Progenitor cell of endocrine pancreas (in vitro differentiated cells): Measurements from ENCODE around the gene SGCD. TPM values are rescaled to one million over a fixed set of nuclear protein-coding genes. Genes with fewer than 3 reads are reported as not detected.

Source experiments
- DNase-seq: peaks from one replicate; pipeline ENCODE4 v3.0.0; 2021; ENCODE audit warnings: low spot score; ENCODE audit not compliant: unreplicated experiment
- H3K27ac Mint-ChIP-seq: 2 replicates; pipeline ENCODE4 v1.8.0; 2021; ENCODE audit warnings: mild to moderate bottlenecking, moderate library complexity, mixed read lengths
- H3K27me3 Mint-ChIP-seq: 2 replicates; pipeline ENCODE4 v1.8.0; 2021; ENCODE audit warnings: mixed read lengths
- H3K36me3 Mint-ChIP-seq: 2 replicates; pipeline ENCODE4 v1.8.0; 2022; ENCODE audit warnings: mixed read lengths; ENCODE audit not compliant: insufficient read depth
- H3K4me1 Mint-ChIP-seq: 2 replicates; pipeline ENCODE4 v1.8.0; 2021; ENCODE audit warnings: low read depth, mixed read lengths
- H3K4me3 Mint-ChIP-seq: 2 replicates; pipeline ENCODE4 v1.8.0; 2021; ENCODE audit warnings: low read depth, mild to moderate bottlenecking, moderate library complexity, mixed read lengths
- H3K9me3 Mint-ChIP-seq: 2 replicates; pipeline ENCODE4 v1.8.0; 2021; ENCODE audit warnings: low read depth, mixed read lengths
- total RNA-seq: library from RNA; stranded (reverse); gene quantifications from 2 replicates; pipeline ENCODE4 v1.2.1, GENCODE V29; 2021
- TF ChIP-seq, protein P1 (sequence below): fragments of 200-600 bp; sonication (generic); IDR thresholded peaks from one replicate; pipeline ENCODE4 v1.5.0; 2021; ENCODE audit warnings: antibody characterized with exemption, mild to moderate bottlenecking; ENCODE audit not compliant: unreplicated experiment

The SGCD gene
- total RNA-seq, 1 donor from 2014 or later, result 5.9 TPM

DNA sequence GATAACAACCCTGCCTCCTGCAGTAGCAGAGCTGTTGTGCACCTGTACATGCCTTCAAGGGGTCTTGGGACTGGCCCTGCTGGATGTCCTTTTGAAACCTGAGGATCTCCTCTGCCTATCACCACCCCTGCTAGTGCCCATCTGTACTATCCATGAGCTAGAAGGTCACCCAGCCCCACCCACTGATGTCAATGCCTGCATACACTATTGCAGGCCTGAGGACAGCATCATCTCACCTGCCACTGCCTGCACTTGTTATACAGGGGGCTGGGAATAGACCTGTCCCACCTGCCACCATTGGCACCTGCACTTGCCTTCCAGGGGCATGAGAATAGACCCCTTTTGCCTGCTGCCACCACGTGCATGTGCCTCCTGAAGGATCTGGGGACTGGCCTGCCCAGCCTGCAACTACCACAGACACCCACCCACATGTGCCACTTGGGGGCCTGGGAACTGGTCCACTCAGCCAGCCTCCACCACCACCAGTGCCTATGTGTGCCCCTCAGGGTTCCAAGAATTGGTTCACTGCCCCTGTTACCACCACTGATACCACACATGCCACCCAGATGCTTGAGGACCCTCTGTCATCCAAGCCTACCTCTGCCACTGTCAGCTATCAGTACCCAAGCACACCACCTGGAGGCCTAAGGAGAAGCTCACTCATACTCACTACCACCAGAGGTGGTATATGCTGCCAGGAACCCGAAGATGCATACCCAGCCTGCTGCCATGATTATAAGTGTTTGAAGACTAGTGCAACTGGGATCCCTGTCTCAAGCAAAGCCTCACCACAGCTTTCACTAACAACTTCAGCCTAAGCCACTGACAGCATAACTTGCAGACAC lies 159.7 kb downstream of the SGCD start:
- H3K36me3 Mint-ChIP-seq, result no peaks in the 10 kb centered on the region
- DNase-seq, result no peak
- H3K27me3 Mint-ChIP-seq, result no peaks in the 10 kb centered on the region

DNA sequence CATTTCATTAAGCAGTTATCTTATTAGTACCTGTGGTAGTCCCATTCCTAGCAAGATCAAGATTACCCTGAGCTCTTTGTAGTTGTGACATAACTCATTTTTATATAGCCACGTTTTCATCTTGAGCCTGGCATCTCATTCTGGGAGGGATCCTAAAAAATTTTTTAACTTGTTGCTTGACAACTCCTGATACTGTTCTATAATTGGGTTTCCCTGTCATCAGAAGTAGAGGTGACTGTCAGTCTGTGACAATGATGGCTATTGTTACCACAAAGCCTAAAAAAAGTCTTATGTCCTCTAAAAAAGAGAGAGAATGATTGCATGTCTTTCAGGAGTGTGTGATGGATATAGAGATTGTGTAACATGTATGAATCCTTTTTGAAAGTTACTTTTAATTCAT lies 164.8 kb downstream of the SGCD start:
- no peak for DNase-seq
- TF ChIP-seq, protein P1, sequence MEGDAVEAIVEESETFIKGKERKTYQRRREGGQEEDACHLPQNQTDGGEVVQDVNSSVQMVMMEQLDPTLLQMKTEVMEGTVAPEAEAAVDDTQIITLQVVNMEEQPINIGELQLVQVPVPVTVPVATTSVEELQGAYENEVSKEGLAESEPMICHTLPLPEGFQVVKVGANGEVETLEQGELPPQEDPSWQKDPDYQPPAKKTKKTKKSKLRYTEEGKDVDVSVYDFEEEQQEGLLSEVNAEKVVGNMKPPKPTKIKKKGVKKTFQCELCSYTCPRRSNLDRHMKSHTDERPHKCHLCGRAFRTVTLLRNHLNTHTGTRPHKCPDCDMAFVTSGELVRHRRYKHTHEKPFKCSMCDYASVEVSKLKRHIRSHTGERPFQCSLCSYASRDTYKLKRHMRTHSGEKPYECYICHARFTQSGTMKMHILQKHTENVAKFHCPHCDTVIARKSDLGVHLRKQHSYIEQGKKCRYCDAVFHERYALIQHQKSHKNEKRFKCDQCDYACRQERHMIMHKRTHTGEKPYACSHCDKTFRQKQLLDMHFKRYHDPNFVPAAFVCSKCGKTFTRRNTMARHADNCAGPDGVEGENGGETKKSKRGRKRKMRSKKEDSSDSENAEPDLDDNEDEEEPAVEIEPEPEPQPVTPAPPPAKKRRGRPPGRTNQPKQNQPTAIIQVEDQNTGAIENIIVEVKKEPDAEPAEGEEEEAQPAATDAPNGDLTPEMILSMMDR, result no peak
- H3K9me3 Mint-ChIP-seq, result peaks cover 15% of the 10 kb centered on the region
- no peak overlapping the region for H3K27ac Mint-ChIP-seq
- H3K27me3 Mint-ChIP-seq, result no peaks in the 10 kb centered on the region
- no peaks in the 10 kb centered on the region for H3K4me1 Mint-ChIP-seq
- no peak overlapping the region for H3K4me3 Mint-ChIP-seq
- H3K36me3 Mint-ChIP-seq, result no peaks in the 10 kb centered on the region

More for the DNA sequence above, 159.7 kb downstream of the SGCD start:
- peaks cover 15% of the 10 kb centered on the region for H3K9me3 Mint-ChIP-seq
- H3K4me3 Mint-ChIP-seq, result no peak overlapping the region
- no peaks in the 10 kb centered on the region for H3K4me1 Mint-ChIP-seq
- TF ChIP-seq, protein P1, result no peak
- H3K27ac Mint-ChIP-seq, result no peak overlapping the region

DNA sequence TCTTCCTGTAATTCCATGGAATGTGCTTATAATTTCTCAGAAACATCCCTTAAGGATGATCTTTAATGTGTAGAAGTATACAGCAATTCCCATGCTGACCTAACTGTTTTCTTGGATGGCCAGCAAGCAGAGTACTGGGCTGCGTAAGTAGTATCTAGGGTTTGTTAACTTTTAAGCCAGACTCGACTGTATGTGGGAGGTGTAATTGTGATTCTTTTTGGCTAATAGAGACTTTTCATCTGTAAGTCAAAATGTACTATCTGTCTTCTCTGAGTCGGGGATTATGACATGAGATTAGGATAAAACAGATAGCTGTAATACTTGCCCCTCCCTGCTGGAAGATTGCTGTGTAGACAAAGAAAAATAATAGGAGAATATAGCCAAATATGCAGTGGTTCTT lies 169.3 kb downstream of the SGCD start:
- Mint-ChIP-seq H3K9me3 (no peaks in the 10 kb centered on the region), H3K27me3 (no peaks in the 10 kb centered on the region), H3K4me3 (no peak overlapping the region), H3K27ac (no peak overlapping the region), H3K4me1 (peaks cover 1% of the 10 kb centered on the region), H3K36me3 (no peaks in the 10 kb centered on the region)
- no peak for DNase-seq
- TF ChIP-seq, protein P1, result no peak

DNA sequence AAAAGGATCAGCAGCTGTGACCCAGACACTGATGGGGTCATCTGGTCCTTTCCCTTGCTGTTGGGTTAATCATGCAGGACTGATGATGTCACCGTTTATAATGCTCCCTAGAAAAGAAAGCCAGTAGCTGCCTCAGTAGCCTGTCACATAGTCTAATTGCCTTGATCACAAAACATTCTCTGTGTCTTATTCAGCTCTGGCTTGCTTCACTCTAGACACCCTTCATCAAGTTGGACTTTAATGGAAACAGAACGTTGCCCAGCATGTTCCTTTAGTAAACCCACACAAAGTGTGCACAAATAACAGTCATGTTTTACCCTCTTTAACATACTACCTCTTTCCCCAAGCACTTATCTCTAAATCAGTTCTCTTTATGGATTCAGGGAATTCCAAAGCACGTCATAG lies 170.8 kb downstream of the SGCD start:
- H3K27ac Mint-ChIP-seq, result no peak overlapping the region
- TF ChIP-seq, protein P1, result no peak
- H3K4me3 Mint-ChIP-seq, result no peak overlapping the region
- H3K27me3 Mint-ChIP-seq, result no peaks in the 10 kb centered on the region
- no peak for DNase-seq
- peaks cover 1% of the 10 kb centered on the region for H3K4me1 Mint-ChIP-seq
- H3K36me3 Mint-ChIP-seq, result no peaks in the 10 kb centered on the region
- H3K9me3 Mint-ChIP-seq, result no peaks in the 10 kb centered on the region

DNA sequence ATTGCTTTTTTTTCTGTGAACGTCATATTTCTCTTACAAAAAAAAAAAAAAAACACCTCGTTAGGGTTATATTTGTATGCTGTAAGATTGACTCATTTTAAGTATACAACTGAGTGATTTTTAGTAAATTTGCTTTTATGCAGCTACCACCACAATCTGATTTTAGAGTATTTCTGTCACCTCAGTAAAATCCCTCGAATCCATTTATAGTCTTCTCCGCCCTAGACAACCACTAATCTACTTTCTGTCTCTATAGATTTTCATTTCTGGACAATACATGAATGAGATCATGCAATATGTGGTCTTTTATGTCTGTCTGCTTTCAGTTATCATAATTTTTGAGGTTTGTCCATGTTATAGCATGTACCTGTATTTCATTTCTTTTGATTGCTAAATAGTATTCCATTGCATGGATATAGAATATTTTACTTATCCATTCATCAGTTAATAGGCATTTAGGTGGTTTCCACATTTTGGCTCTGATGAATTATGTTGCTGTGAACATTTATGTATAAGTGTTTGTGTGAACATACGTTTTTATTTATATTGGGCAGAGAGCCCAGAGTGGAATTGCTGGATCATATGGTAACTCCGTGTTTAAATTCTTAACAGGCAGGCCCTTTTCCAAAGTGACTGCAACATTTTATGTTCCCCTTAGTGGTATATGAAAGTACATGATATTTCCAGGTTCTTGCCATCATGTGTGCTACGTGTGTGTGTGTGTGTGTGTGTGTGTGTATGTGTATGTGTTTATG lies 171.4 kb downstream of the SGCD start:
- TF ChIP-seq, protein P1, result no peak
- Mint-ChIP-seq H3K4me1 (peaks cover 1% of the 10 kb centered on the region), H3K36me3 (no peaks in the 10 kb centered on the region), H3K9me3 (no peaks in the 10 kb centered on the region), H3K27ac (no peak overlapping the region), H3K4me3 (no peak overlapping the region), H3K27me3 (no peaks in the 10 kb centered on the region)
- DNase-seq, result no peak
